SK-N-SH treated with all-trans-retinoic acid at 6 μM for 48 hours (cell line): ENCODE data around the gene POLG.

Experiments used
- ARNTL ChIP-seq: fragments of 450-650 bp; formaldehyde crosslinking; IDR thresholded peaks from 2 replicates; pipeline ENCODE4 v1.5.0; 2020; ENCODE audit warnings: low read depth, mild to moderate bottlenecking, moderate library complexity, borderline replicate concordance
- CSRNP3 ChIP-seq: fragments of 250-450 bp; sonication (Bioruptor Pico); IDR thresholded peaks from 2 replicates; pipeline ENCODE4 v1.5.1; 2021; ENCODE audit warnings: mild to moderate bottlenecking, moderate library complexity
- PATZ1 ChIP-seq: fragments of 250-450 bp; sonication (Bioruptor Pico); IDR thresholded peaks from 2 replicates; pipeline ENCODE4 v1.8.0; 2020; ENCODE audit warnings: mild to moderate bottlenecking, moderate library complexity, borderline replicate concordance
- POU6F1 ChIP-seq: fragments of 250-450 bp; sonication (Bioruptor Pico); IDR thresholded peaks from 2 replicates; pipeline ENCODE4 v1.8.0; 2021; ENCODE audit warnings: low read depth, mild to moderate bottlenecking, moderate library complexity, borderline replicate concordance
- PPARA ChIP-seq: fragments of 250-450 bp; sonication (Bioruptor Pico); IDR thresholded peaks from 2 replicates; pipeline ENCODE4 v1.5.0; 2020; ENCODE audit warnings: mild to moderate bottlenecking, borderline replicate concordance
- RARB ChIP-seq: fragments of 250-450 bp; sonication (Bioruptor Pico); IDR thresholded peaks from 2 replicates; pipeline ENCODE4 v1.8.0; 2021; ENCODE audit warnings: mild to moderate bottlenecking, moderate library complexity
- TCF4 ChIP-seq: fragments of 250-450 bp; sonication (Bioruptor Pico); IDR thresholded peaks from 2 replicates; pipeline ENCODE4 v1.8.0; 2021; ENCODE audit warnings: mild to moderate bottlenecking, moderate library complexity, borderline replicate concordance
- TSHZ2 ChIP-seq: fragments of 250-450 bp; sonication (Bioruptor Pico); IDR thresholded peaks from 2 replicates; pipeline ENCODE4 v1.5.0; 2020; ENCODE audit warnings: mild to moderate bottlenecking, moderate library complexity
- ZFP3 ChIP-seq: fragments of 250-450 bp; sonication (Bioruptor Pico); IDR thresholded peaks from 2 replicates; pipeline ENCODE4 v1.5.0; 2020; ENCODE audit warnings: mild to moderate bottlenecking, moderate library complexity

GRCh38 chr15:89342840-89343239 is 8.2 kb upstream of the POLG start:
- TF ChIP-seq PPARA (CRISPR knock-in tag) (no peak), CSRNP3 (CRISPR knock-in tag) (no peak), TSHZ2 (no peak), POU6F1 (CRISPR knock-in tag) (no peak), ARNTL (CRISPR knock-in tag) (no peak), ZFP3 (no peak), PATZ1 (CRISPR knock-in tag) (no peak), TCF4 (CRISPR knock-in tag) (no peak), RARB (CRISPR knock-in tag) (no peak)
